ENCODE results near the gene SET. TPM values are rescaled to one million over a fixed set of nuclear protein-coding genes. Genes with fewer than 3 reads are reported as not detected.

Gene SET
- total and polyA plus RNA-seq, 2 donors (not counting 3 experiments of a cell fraction or from before 2014, with no cell fraction given): 61.1 to 483 TPM

GRCh38 chr9:128723866-128724743 is 35.1 kb downstream of the SET start, which contains the start of gene ZDHHC12:
TSS of gene ZDHHC12 (minus strand) at chr9:128724127. CDS start at chr9:128724093, 34 bp downstream.
- no peaks in the 10 kb centered on the region for H3K9me1 ChIP-seq (replicated peaks; ENCODE audit: control insufficient read depth, extremely low read depth, insufficient read depth, low read length)
- intact Hi-C loops (cut with micrococcal nuclease): loop anchor here (1.0 to 5.0 kb wide), 4 partner anchors 21 to 93 kb away; partner anchors contain the start of genes ENDOG, SET and ZER1
- peak within 1 kb of the TSS; percentile 74 for H3K9ac ChIP-seq (replicated peaks; ENCODE audit: extremely low read depth, insufficient read depth, low read length)
- peaks cover 2 to 13% of the 10 kb centered on the region in 2 experiments for H3K36me3 ChIP-seq (ENCODE audit: control insufficient read depth in 2 of 2, extremely low read depth in 1 of 2, insufficient read depth in 2 of 2, low read length in 2 of 2)
- peak; percentile 97 for FAIRE-seq
- no peaks in the 10 kb centered on the region for H3K9me3 ChIP-seq (replicated peaks; ENCODE audit: control insufficient read depth, insufficient read depth, low read length)
- H3K4me2 ChIP-seq (ENCODE audit: insufficient read depth, low read length): peak within 1 kb of the TSS; percentile 89
- TF ChIP-seq MAX (IDR thresholded peaks at IDR 0.05; ENCODE audit: insufficient read depth, insufficient read length) (no peak), MYC (IDR thresholded peaks at IDR 0.05; ENCODE audit: low read depth, low read length) (no peak), POLR2AphosphoS5 (IDR thresholded peaks at IDR 0.05; ENCODE audit: insufficient read depth, low read depth, low read length) (peak; percentile 94), GATA2 (IDR thresholded peaks at IDR 0.05; ENCODE audit: insufficient read depth, insufficient read length, low read depth, low read length) (no peak), FOS (IDR thresholded peaks at IDR 0.05; ENCODE audit: borderline replicate concordance, insufficient read depth, low read length) (no peak), POLR2A (IDR thresholded peaks at IDR 0.05; ENCODE audit: low read depth, low read length) (peak; percentile 94), EZH2 (IDR thresholded peaks at IDR 0.05; ENCODE audit: borderline replicate concordance, low read depth, low read length, severe bottlenecking) (no peak), JUN (IDR thresholded peaks at IDR 0.05; ENCODE audit: borderline replicate concordance, insufficient read depth, insufficient read length, low read depth) (no peak)
- TF ChIP-seq, protein P1, sequence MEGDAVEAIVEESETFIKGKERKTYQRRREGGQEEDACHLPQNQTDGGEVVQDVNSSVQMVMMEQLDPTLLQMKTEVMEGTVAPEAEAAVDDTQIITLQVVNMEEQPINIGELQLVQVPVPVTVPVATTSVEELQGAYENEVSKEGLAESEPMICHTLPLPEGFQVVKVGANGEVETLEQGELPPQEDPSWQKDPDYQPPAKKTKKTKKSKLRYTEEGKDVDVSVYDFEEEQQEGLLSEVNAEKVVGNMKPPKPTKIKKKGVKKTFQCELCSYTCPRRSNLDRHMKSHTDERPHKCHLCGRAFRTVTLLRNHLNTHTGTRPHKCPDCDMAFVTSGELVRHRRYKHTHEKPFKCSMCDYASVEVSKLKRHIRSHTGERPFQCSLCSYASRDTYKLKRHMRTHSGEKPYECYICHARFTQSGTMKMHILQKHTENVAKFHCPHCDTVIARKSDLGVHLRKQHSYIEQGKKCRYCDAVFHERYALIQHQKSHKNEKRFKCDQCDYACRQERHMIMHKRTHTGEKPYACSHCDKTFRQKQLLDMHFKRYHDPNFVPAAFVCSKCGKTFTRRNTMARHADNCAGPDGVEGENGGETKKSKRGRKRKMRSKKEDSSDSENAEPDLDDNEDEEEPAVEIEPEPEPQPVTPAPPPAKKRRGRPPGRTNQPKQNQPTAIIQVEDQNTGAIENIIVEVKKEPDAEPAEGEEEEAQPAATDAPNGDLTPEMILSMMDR (IDR thresholded peaks at IDR 0.05; ENCODE audit: extremely low read depth in 1 of 2, insufficient read depth in 1 of 2, low read depth in 1 of 2, low read length in 2 of 2): no peak
- H3K79me2 ChIP-seq (ENCODE audit: control insufficient read depth, insufficient read depth, low read length): no peaks in the 10 kb centered on the region
- POLR2A ChIA-PET: interaction anchor here (0.6 kb wide), 1 partner anchor 353 kb away, joined by 3 read pairs; the partner anchor contains the start of gene URM1
- H3K27me3 ChIP-seq (ENCODE audit: control insufficient read depth in 2 of 2, insufficient read depth in 2 of 2, low read length in 2 of 2): no peaks in the 10 kb centered on the region
- DNase-seq (ENCODE audit: low read depth, low spot score): peak; percentile 95
- H3K27ac ChIP-seq (ENCODE audit: insufficient read depth, low read depth, low read length): no peak within 1 kb of the TSS
- H3K4me3 ChIP-seq (replicated peaks in 1 of 3; ENCODE audit: insufficient read depth in 1 of 3, low read depth in 1 of 3, low read length in 3 of 3): peak within 1 kb of the TSS; percentile 53 to 69 (median 58)
- dilution Hi-C loops (cut with MboI; ENCODE audit: extremely low pct_ligation_motif_present, low sequenced_read_pairs): no loop called here
- CTCF ChIA-PET: interaction anchor here (0.9 to 1.4 kb wide), 7 partner anchors 9 to 94 kb away, joined by 3 to 12 read pairs (median 5); partner anchors contain the start of genes ENDOG and PKN3
- H4K20me1 ChIP-seq (replicated peaks; ENCODE audit: control insufficient read depth, extremely low read depth, insufficient read depth, low read length): no peaks in the 10 kb centered on the region
- H2AFZ ChIP-seq (ENCODE audit: low read depth, low read length): peak within 1 kb of the TSS; percentile 83
- BruUV-seq (replicated peaks): TSS peak; percentile 51
- H3K4me1 ChIP-seq (ENCODE audit: control insufficient read depth, extremely low read depth, insufficient read depth, low read length): peaks cover 5% of the 10 kb centered on the region
